Trophoblast cell (in vitro differentiated cells and primary cell): Measurements from ENCODE around the gene DDX17.
"Not testable (repeated sequence)": the region's sequence is repeated elsewhere in the genome, so short reads cannot be mapped to it uniquely, and the experiment has no call there.

Source experiments
- DNase-seq, 2 donors: peaks; one replicate each; pipeline ENCODE4 v3.0.0-alpha.2; 2016
- H2AFZ ChIP-seq: 2 replicates; pipeline ENCODE4 v1.6.1; 2013; ENCODE audit warnings: low read length, moderate library complexity, mild to moderate bottlenecking; ENCODE audit not compliant: insufficient read depth, poor library complexity
- H2AK5ac ChIP-seq: 2 replicates; pipeline ENCODE4 v1.6.1; 2013; ENCODE audit warnings: mild to moderate bottlenecking, low read length
- H2BK120ac ChIP-seq: 2 replicates; pipeline ENCODE4 v1.6.1; 2013; ENCODE audit warnings: low read length, mild to moderate bottlenecking, moderate library complexity; ENCODE audit not compliant: insufficient read depth, poor library complexity
- H2BK12ac ChIP-seq: 2 replicates; pipeline ENCODE4 v1.6.1; 2013; ENCODE audit warnings: mild to moderate bottlenecking, low read length, moderate library complexity
- H2BK5ac ChIP-seq: 2 replicates; pipeline ENCODE4 v1.6.1; 2013; ENCODE audit warnings: low read length, low read depth, moderate library complexity, mild to moderate bottlenecking; ENCODE audit not compliant: poor library complexity
- H3K14ac ChIP-seq: 2 replicates; pipeline ENCODE4 v1.6.1; 2013; ENCODE audit warnings: mild to moderate bottlenecking, low read length
- H3K18ac ChIP-seq: 2 replicates; pipeline ENCODE4 v1.6.1; 2013; ENCODE audit warnings: mild to moderate bottlenecking, low read length
- H3K23ac ChIP-seq: 2 replicates; pipeline ENCODE4 v1.6.1; 2013; ENCODE audit warnings: low read length
- H3K27ac ChIP-seq: 2 replicates; pipeline ENCODE4 v1.5.1; 2013; ENCODE audit warnings: low read depth, mild to moderate bottlenecking, inconsistent platforms, low read length, moderate library complexity
- H3K27me3 ChIP-seq: 2 replicates; pipeline ENCODE4 v1.6.1; 2013; ENCODE audit warnings: inconsistent platforms, mild to moderate bottlenecking, low read length, moderate library complexity; ENCODE audit not compliant: insufficient read depth
- H3K36me3 ChIP-seq, 2 experiments: 1 replicate in 1 of 2; 2 replicates in 1 of 2; pipeline ENCODE4 v1.6.1; 2013; ENCODE audit warnings: low read length in 2 of 2, mild to moderate bottlenecking in 2 of 2, moderate library complexity in 1 of 2; ENCODE audit not compliant: insufficient read depth in 2 of 2, control insufficient read depth in 1 of 2
- H3K4ac ChIP-seq: 2 replicates; pipeline ENCODE4 v1.6.1; 2013; ENCODE audit warnings: low read depth, mild to moderate bottlenecking, low read length, moderate library complexity
- H3K4me1 ChIP-seq, 2 experiments: 1 replicate in 1 of 2; 2 replicates in 1 of 2; pipeline ENCODE4 v1.6.1; 2013; ENCODE audit warnings: low read length in 2 of 2, mild to moderate bottlenecking in 2 of 2, moderate library complexity in 1 of 2; ENCODE audit not compliant: insufficient read depth in 2 of 2, control insufficient read depth in 1 of 2
- H3K4me2 ChIP-seq: 2 replicates; pipeline ENCODE4 v1.6.1; 2013; ENCODE audit warnings: inconsistent platforms, mild to moderate bottlenecking, low read length, moderate library complexity
- H3K4me3 ChIP-seq: 2 replicates; pipeline ENCODE4 v1.5.1; 2013; ENCODE audit warnings: mild to moderate bottlenecking, low read depth, low read length, inconsistent platforms
- H3K79me1 ChIP-seq: one replicate; pipeline ENCODE4 v1.6.1; 2013; ENCODE audit warnings: low read length
- H3K79me2 ChIP-seq: 2 replicates; pipeline ENCODE4 v1.6.1; 2013; ENCODE audit warnings: low read length, mild to moderate bottlenecking; ENCODE audit not compliant: control insufficient read depth, insufficient read depth, poor library complexity
- H3K9ac ChIP-seq: 2 replicates; pipeline ENCODE4 v1.6.1; 2013; ENCODE audit warnings: mild to moderate bottlenecking, low read length
- H3K9me3 ChIP-seq: 2 replicates; pipeline ENCODE4 v1.6.1; 2013; ENCODE audit warnings: low read depth, mild to moderate bottlenecking, control low read depth, inconsistent platforms, low read length; ENCODE audit not compliant: insufficient read depth
- H4K12ac ChIP-seq: 2 replicates; pipeline ENCODE4 v1.6.1; 2013; ENCODE audit warnings: low read depth, mild to moderate bottlenecking, low read length, moderate library complexity
- H4K8ac ChIP-seq: 2 replicates; pipeline ENCODE4 v1.6.1; 2013; ENCODE audit warnings: low read depth, mild to moderate bottlenecking, low read length, moderate library complexity
- H4K91ac ChIP-seq: one replicate; pipeline ENCODE4 v1.6.1; 2013; ENCODE audit warnings: low read depth, mild to moderate bottlenecking, low read length, moderate library complexity
- WGBS: extraction: QIAGEN DNeasy Blood & Tissue Kit; methylation state at CpG from one replicate; pipeline ENCODE4 v1.1.7; 2013; ENCODE audit warnings: missing lambda C conversion rate; ENCODE audit not compliant: insufficient read length, insufficient coverage; ENCODE audit errors: extremely low coverage; 5-methylcytosine and 5-hydroxymethylcytosine counted together

Gene DDX17

DNA sequence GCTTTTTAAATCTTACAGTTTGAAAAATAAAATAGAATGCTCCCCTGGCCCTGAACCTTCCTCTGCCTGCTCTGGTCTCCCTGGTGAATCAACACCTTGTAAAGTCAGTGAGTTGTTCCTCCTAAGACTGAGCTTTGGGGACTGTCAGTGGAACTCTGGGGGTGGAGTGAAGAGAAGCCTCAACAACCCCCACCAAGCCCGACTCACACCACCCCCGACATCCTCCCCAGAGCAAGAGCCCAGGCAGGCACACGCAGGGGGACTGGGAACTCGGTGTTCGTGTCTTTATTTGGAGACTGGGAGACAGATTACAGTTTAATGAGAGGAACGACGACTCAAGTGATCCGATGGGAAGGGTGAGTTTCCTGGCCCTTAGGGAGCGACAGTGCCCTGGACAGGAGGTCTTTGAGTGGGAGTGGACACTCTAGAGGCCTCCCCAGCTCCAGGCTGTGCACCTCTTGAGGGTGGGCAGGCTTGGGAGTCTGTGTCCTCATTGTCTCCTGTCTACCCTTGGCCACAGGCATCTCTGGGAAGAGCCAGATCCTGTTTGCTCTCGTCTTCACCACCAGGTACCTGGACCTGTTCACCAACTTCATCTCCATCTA is 32.0 kb downstream of the DDX17 start:
- H3K9ac ChIP-seq, result no peak overlapping the region
- H2BK12ac ChIP-seq, result no peak overlapping the region
- no peak overlapping the region for H3K23ac ChIP-seq
- H3K14ac ChIP-seq, result no peak overlapping the region
- no peaks in the 10 kb centered on the region for H3K4me1 ChIP-seq
- H2BK120ac ChIP-seq, result no peak overlapping the region
- H4K12ac ChIP-seq, result no peak overlapping the region
- H3K4me3 ChIP-seq, result no peak overlapping the region
- no CpG with 5 or more reads among the region's 10 CpGs for WGBS
- no peaks in the 10 kb centered on the region for H3K27me3 ChIP-seq
- H3K9me3 ChIP-seq, result no peaks in the 10 kb centered on the region
- H3K4me2 ChIP-seq, result no peak overlapping the region
- H3K36me3 ChIP-seq, result no peaks in the 10 kb centered on the region
- H2AFZ ChIP-seq, result no peak overlapping the region
- H2BK5ac ChIP-seq, result no peak overlapping the region
- no peak overlapping the region for H3K4ac ChIP-seq
- H3K79me2 ChIP-seq, result no peaks in the 10 kb centered on the region
- no peak overlapping the region for H3K18ac ChIP-seq
- no peak overlapping the region for H4K91ac ChIP-seq
- DNase-seq, result no peak
- H4K8ac ChIP-seq, result no peak overlapping the region
- no peak overlapping the region for H2AK5ac ChIP-seq
- no peak overlapping the region for H3K27ac ChIP-seq
- H3K79me1 ChIP-seq, result no peaks in the 10 kb centered on the region

DNA sequence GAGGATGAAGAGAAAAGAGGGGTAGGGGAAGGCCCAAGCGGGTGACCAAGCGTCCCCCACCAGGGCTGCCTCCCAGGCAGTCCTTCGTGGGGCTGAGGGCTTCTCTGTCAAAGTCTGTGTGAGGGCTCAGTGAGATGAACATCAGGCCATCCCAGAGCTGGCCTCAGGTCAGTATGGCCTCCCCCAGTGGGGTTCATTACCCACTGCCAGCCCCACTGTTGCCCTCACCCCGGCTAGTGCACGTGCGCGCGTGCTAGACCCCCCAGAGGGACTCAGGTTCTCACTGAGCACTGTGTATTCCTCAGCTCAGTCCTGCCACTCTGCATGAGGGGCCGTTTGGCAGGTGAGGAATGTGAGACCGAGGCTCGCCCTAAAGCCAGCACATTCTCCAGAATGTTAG is 34.9 kb downstream of the DDX17 start:
- H3K4me2 ChIP-seq, result no peak overlapping the region
- no peak overlapping the region for H2AFZ ChIP-seq
- DNase-seq, result no peak
- no peak overlapping the region for H3K18ac ChIP-seq
- WGBS, result no CpG with 5 or more reads among the region's 11 CpGs
- H4K8ac ChIP-seq, result no peak overlapping the region
- H2BK120ac ChIP-seq, result no peak overlapping the region
- H4K12ac ChIP-seq, result no peak overlapping the region
- H3K9me3 ChIP-seq, result no peaks in the 10 kb centered on the region
- no peak overlapping the region for H3K4ac ChIP-seq
- no peak overlapping the region for H2BK12ac ChIP-seq
- no peak overlapping the region for H2AK5ac ChIP-seq
- no peak overlapping the region for H2BK5ac ChIP-seq
- H3K23ac ChIP-seq, result no peak overlapping the region
- no peak overlapping the region for H3K4me3 ChIP-seq
- no peak overlapping the region for H3K27ac ChIP-seq
- no peak overlapping the region for H3K9ac ChIP-seq
- no peak overlapping the region for H3K14ac ChIP-seq
- no peaks in the 10 kb centered on the region for H3K27me3 ChIP-seq
- H4K91ac ChIP-seq, result no peak overlapping the region
- H3K4me1 ChIP-seq, result peaks cover 7 to 11% of the 10 kb centered on the region in 2 experiments
- no peaks in the 10 kb centered on the region for H3K36me3 ChIP-seq
- H3K79me2 ChIP-seq, result peaks cover 6% of the 10 kb centered on the region
- peaks cover 6% of the 10 kb centered on the region for H3K79me1 ChIP-seq

DNA sequence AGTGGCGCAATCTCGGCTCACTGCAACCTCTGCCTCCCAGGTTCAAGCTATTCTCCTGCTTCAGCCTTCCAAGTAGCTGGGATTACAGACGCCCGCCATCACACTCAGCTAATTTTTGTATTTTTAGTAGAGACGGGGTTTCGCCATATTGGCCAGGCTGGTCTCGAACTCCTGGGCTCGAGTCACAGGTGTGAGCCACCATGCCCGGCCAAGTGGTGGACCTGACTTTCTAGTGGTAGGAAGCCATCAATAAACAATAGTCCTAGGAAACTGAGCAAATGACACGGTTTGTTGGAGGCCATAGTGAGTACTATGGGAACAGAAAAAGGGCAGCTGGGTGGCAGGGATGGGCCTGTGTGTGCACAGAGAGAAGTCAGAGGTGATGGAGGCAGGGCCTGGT is 35.9 kb downstream of the DDX17 start:
- H3K4ac ChIP-seq, H3K9me3 ChIP-seq, H3K9ac ChIP-seq, H2BK12ac ChIP-seq, H3K79me2 ChIP-seq, H4K8ac ChIP-seq, H3K4me2 ChIP-seq, H3K18ac ChIP-seq, H4K12ac ChIP-seq, H2AK5ac ChIP-seq, H2BK120ac ChIP-seq, H3K27ac ChIP-seq, H3K23ac ChIP-seq, H3K79me1 ChIP-seq, H4K91ac ChIP-seq, H2AFZ ChIP-seq, H3K4me3 ChIP-seq, DNase-seq, H3K27me3 ChIP-seq, H3K14ac ChIP-seq, H2BK5ac ChIP-seq, H3K36me3 ChIP-seq: not testable (repeated sequence)
- WGBS, result no CpG with 5 or more reads among the region's 10 CpGs
- peaks cover 7 to 11% of the 10 kb centered on the region in 2 experiments for H3K4me1 ChIP-seq

DNA sequence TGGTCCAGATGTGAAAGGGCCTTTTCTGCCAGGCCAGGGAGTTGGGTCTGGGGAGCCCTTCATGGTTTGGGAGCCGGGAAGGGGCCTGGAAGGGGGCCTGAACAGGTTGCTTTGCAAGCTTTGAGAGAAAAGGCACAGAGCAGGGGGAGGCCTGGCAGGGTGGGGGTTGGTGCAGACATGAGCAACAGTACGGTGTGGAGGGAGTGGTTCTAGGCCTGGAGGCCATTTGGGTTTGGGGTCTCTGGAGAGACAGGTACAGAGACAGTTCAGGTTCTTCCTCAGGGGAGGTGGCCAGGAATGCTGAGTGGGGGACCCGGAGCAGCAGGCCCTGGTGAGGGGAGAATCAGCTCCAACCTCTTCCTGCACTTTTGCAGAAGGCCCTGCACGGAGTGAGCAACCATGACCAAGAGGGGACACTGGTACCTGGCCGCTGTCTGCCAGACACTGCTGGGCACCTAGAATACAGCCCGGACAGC is 36.8 kb downstream of the DDX17 start:
- no peak for DNase-seq
- no CpG with 5 or more reads among the region's 6 CpGs for WGBS
- Histone ChIP-seq H3K23ac (no peak overlapping the region), H3K18ac (no peak overlapping the region), H3K27me3 (no peaks in the 10 kb centered on the region), H3K79me1 (peaks cover 6% of the 10 kb centered on the region), H3K4me2 (no peak overlapping the region), H2AK5ac (no peak overlapping the region), H3K9ac (no peak overlapping the region), H3K36me3 (no peaks in the 10 kb centered on the region), H2BK5ac (no peak overlapping the region), H2BK12ac (no peak overlapping the region), H3K4me3 (no peak overlapping the region), H4K8ac (no peak overlapping the region), H2BK120ac (no peak overlapping the region), H2AFZ (no peak overlapping the region), H3K4me1 (peaks cover 7 to 11% of the 10 kb centered on the region in 2 experiments), H4K12ac (peak overlapping the region; percentile 9), H4K91ac (no peak overlapping the region), H3K27ac (no peak overlapping the region), H3K4ac (no peak overlapping the region), H3K14ac (no peak overlapping the region), H3K79me2 (peaks cover 6% of the 10 kb centered on the region), H3K9me3 (peaks cover 2% of the 10 kb centered on the region)
